HG02938 (cell line): ENCODE measurements around the gene TPT1.

Experiments
- ATAC-seq: cut with Tn5 transposase; IDR thresholded peaks from one replicate; pipeline ENCODE4 v1.9.1; 2021; ENCODE audit warnings: mild to moderate bottlenecking, moderate library complexity; ENCODE audit not compliant: unreplicated experiment

Gene TPT1

GRCh38 chr13:45336025-45336800, 4.8 kb downstream of the TPT1 start:
- no peak for ATAC-seq

GRCh38 chr13:45335397-45336024, 5.5 kb downstream of the TPT1 start:
- ATAC-seq = no peak

GRCh38 chr13:45333977-45334922, 6.7 kb downstream of the TPT1 start:
- ATAC-seq = no peak

GRCh38 chr13:45333251-45333976, 7.6 kb downstream of the TPT1 start:
- ATAC-seq = no peak

GRCh38 chr13:45332831-45333219, 8.2 kb downstream of the TPT1 start:
- no peak for ATAC-seq

GRCh38 chr13:45332036-45332830, 8.8 kb downstream of the TPT1 start:
- no peak for ATAC-seq

- no peak for ATAC-seq
Observed at GRCh38 chr13:45331692-45332035, 9.3 kb downstream of the TPT1 start.

GRCh38 chr13:45331123-45331619, 9.8 kb downstream of the TPT1 start:
- ATAC-seq = no peak

GRCh38 chr13:45328661-45329111, 12.3 kb downstream of the TPT1 start:
- ATAC-seq = no peak

GRCh38 chr13:45327253-45327955, 13.6 kb downstream of the TPT1 start:
- ATAC-seq = no peak

GRCh38 chr13:45325806-45326205, 15.2 kb downstream of the TPT1 start:
- ATAC-seq = no peak

- ATAC-seq = no peak
Observed at GRCh38 chr13:45320876-45321629, 19.9 kb downstream of the TPT1 start.

GRCh38 chr13:45316996-45317395, 24.0 kb downstream of the TPT1 start:
- ATAC-seq = no peak

GRCh38 chr13:45316338-45316737, 24.6 kb downstream of the TPT1 start:
- ATAC-seq = no peak

GRCh38 chr13:45315520-45316167, 25.3 kb downstream of the TPT1 start:
- ATAC-seq = no peak

GRCh38 chr13:45314822-45315221, 26.2 kb downstream of the TPT1 start:
- no peak for ATAC-seq

- ATAC-seq = no peak
Observed at GRCh38 chr13:45310341-45311131, 30.4 kb downstream of the TPT1 start.
